Stomach (tissue), 4 donors: ENCODE data around the gene COG5.

ENCODE experiments used
- EP300 ChIP-seq: sonication (generic); formaldehyde crosslinking; IDR thresholded peaks from one replicate; pipeline ENCODE4 v1.6.1; 2017; ENCODE audit warnings: antibody characterized with exemption
- POLR2AphosphoS5 ChIP-seq, 3 donors: sonication (generic); formaldehyde crosslinking; IDR thresholded peaks; one replicate each; pipeline ENCODE4 v1.6.1; 2016; ENCODE audit warnings: antibody characterized with exemption in 3 of 3
- TF ChIP-seq, protein P1 (sequence below), 7 experiments: fragments of 450-650 bp in 4 of 7; fragments of 200-600 bp in 3 of 7; sonication (generic) in 3 of 7; IDR thresholded peaks; one replicate each; pipeline ENCODE4 v1.5.1; 2016 to 2019; ENCODE audit warnings: antibody characterized with exemption in 7 of 7, control low read depth in 2 of 7, mild to moderate bottlenecking in 1 of 7

DNA sequence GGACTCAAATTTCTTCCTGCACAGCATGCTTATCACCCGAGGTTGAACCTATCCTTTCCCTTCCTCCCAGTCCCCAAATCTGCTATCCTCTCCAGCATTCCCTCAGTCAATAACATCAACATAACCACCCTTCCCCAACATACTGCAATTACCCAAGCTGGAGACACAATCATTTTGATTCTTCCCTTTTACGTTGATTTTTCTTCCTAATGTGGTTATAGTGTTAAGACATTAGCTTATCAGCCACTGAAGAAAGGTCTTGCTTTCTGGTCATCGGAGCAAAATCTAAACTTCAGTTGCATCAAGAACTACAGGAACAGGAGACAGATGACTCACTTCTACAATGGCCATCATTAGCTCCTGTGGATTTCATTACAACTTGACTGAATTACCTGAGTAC is 398.4 kb downstream of the COG5 start:
- TF ChIP-seq, protein P1, sequence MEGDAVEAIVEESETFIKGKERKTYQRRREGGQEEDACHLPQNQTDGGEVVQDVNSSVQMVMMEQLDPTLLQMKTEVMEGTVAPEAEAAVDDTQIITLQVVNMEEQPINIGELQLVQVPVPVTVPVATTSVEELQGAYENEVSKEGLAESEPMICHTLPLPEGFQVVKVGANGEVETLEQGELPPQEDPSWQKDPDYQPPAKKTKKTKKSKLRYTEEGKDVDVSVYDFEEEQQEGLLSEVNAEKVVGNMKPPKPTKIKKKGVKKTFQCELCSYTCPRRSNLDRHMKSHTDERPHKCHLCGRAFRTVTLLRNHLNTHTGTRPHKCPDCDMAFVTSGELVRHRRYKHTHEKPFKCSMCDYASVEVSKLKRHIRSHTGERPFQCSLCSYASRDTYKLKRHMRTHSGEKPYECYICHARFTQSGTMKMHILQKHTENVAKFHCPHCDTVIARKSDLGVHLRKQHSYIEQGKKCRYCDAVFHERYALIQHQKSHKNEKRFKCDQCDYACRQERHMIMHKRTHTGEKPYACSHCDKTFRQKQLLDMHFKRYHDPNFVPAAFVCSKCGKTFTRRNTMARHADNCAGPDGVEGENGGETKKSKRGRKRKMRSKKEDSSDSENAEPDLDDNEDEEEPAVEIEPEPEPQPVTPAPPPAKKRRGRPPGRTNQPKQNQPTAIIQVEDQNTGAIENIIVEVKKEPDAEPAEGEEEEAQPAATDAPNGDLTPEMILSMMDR (IDR thresholded peaks at IDR 0.05), result no peak
- TF ChIP-seq EP300 (no peak), POLR2AphosphoS5 (IDR thresholded peaks at IDR 0.05) (no peak)
